Measurements from ENCODE around the gene ALK.

ALK gene

DNA sequence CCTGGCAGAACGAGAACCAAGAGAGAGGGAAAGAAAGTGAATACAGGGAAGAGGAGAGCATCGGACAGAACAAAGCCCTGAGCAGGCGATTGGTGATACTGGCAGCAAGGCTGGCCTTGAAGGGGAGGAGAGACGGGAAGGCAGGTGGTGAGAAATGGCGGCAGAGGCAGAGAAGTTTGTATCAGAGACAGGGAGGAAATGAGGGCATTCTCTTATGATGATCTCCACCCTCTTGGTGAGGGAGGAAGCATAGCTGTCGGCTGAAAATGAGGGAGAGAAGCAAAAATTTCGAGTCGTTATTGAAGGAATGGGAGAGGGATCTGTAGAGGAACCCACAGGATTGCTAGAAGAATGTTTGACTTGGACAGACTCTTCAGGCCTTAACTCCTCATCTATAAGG, 725.6 kb downstream of the ALK start:
- DNase-seq (ENCODE audit: low read depth) = no peak
- H3K4me3 ChIP-seq (ENCODE audit: control insufficient read depth, low read depth, low read length) = no peak overlapping the region
- TF ChIP-seq, protein P1, sequence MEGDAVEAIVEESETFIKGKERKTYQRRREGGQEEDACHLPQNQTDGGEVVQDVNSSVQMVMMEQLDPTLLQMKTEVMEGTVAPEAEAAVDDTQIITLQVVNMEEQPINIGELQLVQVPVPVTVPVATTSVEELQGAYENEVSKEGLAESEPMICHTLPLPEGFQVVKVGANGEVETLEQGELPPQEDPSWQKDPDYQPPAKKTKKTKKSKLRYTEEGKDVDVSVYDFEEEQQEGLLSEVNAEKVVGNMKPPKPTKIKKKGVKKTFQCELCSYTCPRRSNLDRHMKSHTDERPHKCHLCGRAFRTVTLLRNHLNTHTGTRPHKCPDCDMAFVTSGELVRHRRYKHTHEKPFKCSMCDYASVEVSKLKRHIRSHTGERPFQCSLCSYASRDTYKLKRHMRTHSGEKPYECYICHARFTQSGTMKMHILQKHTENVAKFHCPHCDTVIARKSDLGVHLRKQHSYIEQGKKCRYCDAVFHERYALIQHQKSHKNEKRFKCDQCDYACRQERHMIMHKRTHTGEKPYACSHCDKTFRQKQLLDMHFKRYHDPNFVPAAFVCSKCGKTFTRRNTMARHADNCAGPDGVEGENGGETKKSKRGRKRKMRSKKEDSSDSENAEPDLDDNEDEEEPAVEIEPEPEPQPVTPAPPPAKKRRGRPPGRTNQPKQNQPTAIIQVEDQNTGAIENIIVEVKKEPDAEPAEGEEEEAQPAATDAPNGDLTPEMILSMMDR (IDR thresholded peaks at IDR 0.05; ENCODE audit: control insufficient read depth, insufficient read depth, low read depth, low read length, missing control alignments) = no peak

DNA sequence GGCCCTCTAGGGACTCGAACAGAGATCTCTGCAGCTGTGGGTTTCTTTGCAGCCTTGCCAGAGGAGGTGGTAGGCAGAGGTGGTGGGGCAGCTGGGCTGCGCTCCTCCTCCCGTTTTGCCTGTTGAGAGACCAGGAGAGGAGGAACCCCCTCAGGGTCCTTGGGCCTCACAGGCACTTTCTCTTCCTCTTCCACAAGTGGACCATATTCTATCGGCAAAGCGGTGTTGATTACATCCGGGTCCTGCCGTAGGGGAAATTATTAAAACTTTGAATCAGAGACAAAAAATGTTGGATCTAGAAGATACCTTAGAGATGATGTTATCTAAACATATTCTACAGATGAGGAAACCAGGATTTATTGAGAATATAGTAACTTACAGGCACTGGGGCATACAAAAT, 727.7 kb downstream of the ALK start:
- H3K4me3 ChIP-seq (ENCODE audit: control insufficient read depth, low read depth, low read length) = no peak overlapping the region
- no peak for DNase-seq (ENCODE audit: low read depth)
- TF ChIP-seq, protein P1 (IDR thresholded peaks at IDR 0.05; ENCODE audit: control insufficient read depth, insufficient read depth, low read depth, low read length, missing control alignments) = no peak

DNA sequence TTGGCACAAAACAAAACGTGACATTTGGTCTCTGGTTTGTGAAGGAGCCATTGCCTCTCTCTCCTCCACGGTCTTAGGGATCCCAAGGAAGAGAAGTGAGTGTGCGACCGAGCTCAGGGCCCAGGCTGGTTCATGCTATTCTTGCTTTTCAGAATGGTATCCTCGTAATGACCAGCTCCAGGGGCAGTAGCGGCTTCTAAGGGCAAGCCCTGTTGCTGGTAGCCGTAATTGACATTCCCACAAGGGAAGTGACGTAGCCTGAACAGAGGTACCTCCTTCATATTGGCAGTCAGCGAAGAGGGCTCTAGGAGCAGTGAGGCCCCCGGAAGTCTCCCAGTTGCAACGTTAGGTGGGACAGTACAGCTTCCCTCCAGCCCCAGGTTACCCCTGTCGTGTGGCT, 728.3 kb downstream of the ALK start:
- DNase-seq (ENCODE audit: low read depth) = no peak
- H3K4me3 ChIP-seq (ENCODE audit: control insufficient read depth, low read depth, low read length) = no peak overlapping the region
- TF ChIP-seq, protein P1 (IDR thresholded peaks at IDR 0.05; ENCODE audit: control insufficient read depth, insufficient read depth, low read depth, low read length, missing control alignments) = no peak

DNA sequence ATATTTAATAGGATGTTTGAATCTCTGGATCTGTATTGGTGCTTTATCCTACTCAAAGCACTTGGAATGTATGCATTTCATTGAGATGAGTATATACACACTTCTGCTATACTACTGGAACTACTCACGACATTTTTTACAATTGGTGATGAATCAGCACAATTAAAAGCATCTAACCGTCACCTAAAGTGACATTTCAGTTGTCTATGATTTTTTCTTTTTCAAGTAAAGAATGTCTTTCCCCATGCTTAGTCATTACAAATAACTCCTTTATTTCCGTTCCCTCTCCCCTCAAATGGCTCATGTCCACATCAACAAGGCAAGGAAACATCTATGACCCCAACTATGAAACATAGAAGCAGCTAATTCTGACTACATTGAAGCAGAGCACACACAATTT, 728.9 kb downstream of the ALK start:
- TF ChIP-seq, protein P1 (IDR thresholded peaks at IDR 0.05; ENCODE audit: control insufficient read depth, insufficient read depth, low read depth, low read length, missing control alignments) = no peak
- DNase-seq (ENCODE audit: low read depth) = no peak
- no peak overlapping the region for H3K4me3 ChIP-seq (ENCODE audit: control insufficient read depth, low read depth, low read length)

DNA sequence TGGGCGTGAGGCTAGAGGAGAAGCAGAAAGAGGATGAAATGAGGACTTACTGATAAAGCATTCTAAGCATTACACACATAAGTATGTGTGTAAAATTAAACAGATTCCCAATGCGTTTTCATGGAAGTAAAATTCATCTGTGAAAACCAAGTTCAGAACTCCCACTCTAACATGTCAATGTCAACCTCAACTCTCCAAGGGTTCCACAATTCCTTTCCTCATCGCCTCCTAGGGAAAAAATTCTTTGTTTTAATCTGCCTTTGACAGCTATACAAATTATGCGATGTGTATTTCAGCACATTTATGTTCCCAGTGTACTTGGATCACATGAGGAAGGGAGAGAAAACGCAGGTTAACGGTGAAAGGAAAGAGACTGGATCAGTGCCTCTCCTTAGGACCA, 729.6 kb downstream of the ALK start:
- no peak overlapping the region for H3K4me3 ChIP-seq (ENCODE audit: control insufficient read depth, low read depth, low read length)
- TF ChIP-seq, protein P1 (IDR thresholded peaks at IDR 0.05; ENCODE audit: control insufficient read depth, insufficient read depth, low read depth, low read length, missing control alignments) = no peak
- no peak for DNase-seq (ENCODE audit: low read depth)

DNA sequence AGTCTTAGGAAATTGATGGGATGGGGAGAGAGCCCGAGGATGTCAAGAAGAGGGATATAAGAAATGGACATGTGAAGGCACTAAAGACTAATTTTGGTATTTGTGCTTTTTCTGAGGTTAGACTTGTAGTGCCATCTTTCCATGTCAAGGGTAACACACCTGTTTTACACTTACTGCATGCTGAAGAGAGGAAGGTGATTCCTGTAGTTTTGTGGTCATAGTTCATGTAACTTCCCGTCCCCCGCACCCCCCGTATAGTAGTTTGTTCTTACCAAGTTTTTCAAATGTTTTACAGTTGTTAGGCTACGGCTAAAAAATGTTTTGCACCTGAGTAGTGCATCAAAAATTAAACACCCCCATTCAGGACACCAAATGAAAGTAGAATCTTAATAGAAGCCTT, 732.3 kb downstream of the ALK start:
- TF ChIP-seq, protein P1 (IDR thresholded peaks at IDR 0.05; ENCODE audit: control insufficient read depth, insufficient read depth, low read depth, low read length, missing control alignments) = no peak
- no peak for DNase-seq (ENCODE audit: low read depth)
- H3K4me3 ChIP-seq (ENCODE audit: control insufficient read depth, low read depth, low read length) = no peak overlapping the region

DNA sequence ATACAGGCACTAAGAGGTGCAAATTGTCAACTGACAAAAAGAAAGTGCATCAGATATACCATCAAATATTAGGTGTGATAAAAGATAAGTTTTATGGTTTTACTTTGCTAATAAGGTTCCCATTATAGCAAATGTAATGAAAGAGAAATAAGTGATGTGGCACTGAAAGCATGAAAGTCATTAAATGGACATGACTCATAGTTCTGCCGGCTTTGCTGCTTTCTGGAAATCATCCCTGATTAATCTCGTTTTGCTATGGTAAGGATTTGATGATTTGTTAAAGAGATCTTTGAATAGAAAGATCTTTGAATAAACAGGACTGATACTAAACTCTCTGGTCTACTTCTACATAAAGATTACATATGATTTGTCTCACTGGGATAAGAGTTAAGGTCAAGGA, 733.5 kb downstream of the ALK start:
- no peak overlapping the region for H3K4me3 ChIP-seq (ENCODE audit: control insufficient read depth, low read depth, low read length)
- DNase-seq (ENCODE audit: low read depth) = no peak
- TF ChIP-seq, protein P1 (IDR thresholded peaks at IDR 0.05; ENCODE audit: control insufficient read depth, insufficient read depth, low read depth, low read length, missing control alignments) = no peak

All from AG09309 (cell line).